HEK293 (cell line): Measurements from ENCODE around the gene PDP2.

Source experiments
- CTCF ChIA-PET: fragments of 350-600 bp; formaldehyde crosslinking; extraction: SDS; loops from one replicate; lab custom pipeline; 2021; ENCODE audit warnings: antibody characterized with exemption; lab: Yijun Ruan, JAX
- POLR2A ChIA-PET: fragments of 300-600 bp; formaldehyde crosslinking; extraction: SDS; loops from one replicate; lab custom pipeline; 2020; ENCODE audit warnings: antibody characterized with exemption, inconsistent platforms; lab: Yijun Ruan, JAX
- H3K27ac ChIP-seq: fragments of 200-500 bp; sonication (Bioruptor generic); 2 replicates; pipeline ENCODE4 v1.5.1; 2014; ENCODE audit warnings: low read depth, low read length, control low read depth, inconsistent platforms; ENCODE audit errors: extremely low read depth
- H3K36me3 ChIP-seq, 2 experiments: fragments of 200-500 bp in 1 of 2; sonication (Bioruptor generic) in 1 of 2; 1 replicate in 1 of 2; 2 replicates in 1 of 2; pipeline ENCODE4 v1.5.1; 2014 to 2017; ENCODE audit warnings: inconsistent platforms in 2 of 2, low read length in 2 of 2; ENCODE audit not compliant: control insufficient read depth in 2 of 2, insufficient read depth in 1 of 2
- H3K4me1 ChIP-seq: fragments of 200-500 bp; sonication (Bioruptor generic); 2 replicates; pipeline ENCODE4 v1.5.1; 2014; ENCODE audit warnings: mild to moderate bottlenecking, low read length, inconsistent platforms; ENCODE audit not compliant: control insufficient read depth, insufficient read depth
- H3K4me3 ChIP-seq: 2 replicates; pipeline ENCODE4 v1.5.1; 2011; ENCODE audit warnings: low read depth, mild to moderate bottlenecking, control low read depth, low read length, moderate library complexity
- H3K9me3 ChIP-seq: fragments of 200-500 bp; sonication (Bioruptor generic); 2 replicates; pipeline ENCODE4 v1.5.1; 2014; ENCODE audit warnings: low read depth, low read length, inconsistent platforms; ENCODE audit not compliant: control insufficient read depth, insufficient read depth
- OSR2 ChIP-seq: fragments of 450-650 bp; formaldehyde crosslinking; IDR thresholded peaks from 2 replicates; pipeline ENCODE4 v1.5.1; 2016; ENCODE audit warnings: missing biosample characterization, missing genetic modification characterization
- PRDM10 ChIP-seq: fragments of 450-650 bp; formaldehyde crosslinking; IDR thresholded peaks from 2 replicates; pipeline ENCODE4 v1.5.1; 2016; ENCODE audit warnings: missing biosample characterization, missing genetic modification characterization
- SALL2 ChIP-seq: fragments of 450-650 bp; formaldehyde crosslinking; IDR thresholded peaks from 2 replicates; pipeline ENCODE4 v1.5.0; 2017; ENCODE audit warnings: missing biosample characterization, mild to moderate bottlenecking, missing genetic modification characterization, borderline replicate concordance
- TCF7L2 ChIP-seq: IDR thresholded peaks from 2 replicates; pipeline ENCODE4 v1.6.1; 2011; ENCODE audit warnings: low read depth, mild to moderate bottlenecking, inconsistent platforms, low read length, moderate library complexity, borderline replicate concordance
- ZBTB8A ChIP-seq: fragments of 450-650 bp; formaldehyde crosslinking; IDR thresholded peaks from 2 replicates; pipeline ENCODE4 v1.5.1; 2016; ENCODE audit warnings: missing biosample characterization, missing genetic modification characterization
- ZFHX2 ChIP-seq: fragments of 450-650 bp; formaldehyde crosslinking; conservative IDR thresholded peaks from 2 replicates; pipeline ENCODE4 v1.5.1; 2016; ENCODE audit warnings: missing biosample characterization, missing genetic modification characterization
- ZIC2 ChIP-seq: fragments of 450-650 bp; formaldehyde crosslinking; IDR thresholded peaks from 2 replicates; pipeline ENCODE4 v1.5.1; 2016; ENCODE audit warnings: missing biosample characterization, missing genetic modification characterization
- ZNF121 ChIP-seq: fragments of 450-650 bp; formaldehyde crosslinking; IDR thresholded peaks from 2 replicates; pipeline ENCODE4 v1.5.1; 2016; ENCODE audit warnings: missing biosample characterization, missing genetic modification characterization
- ZNF148 ChIP-seq: fragments of 450-650 bp; formaldehyde crosslinking; IDR thresholded peaks from 2 replicates; pipeline ENCODE4 v1.5.0; 2017; ENCODE audit warnings: missing biosample characterization, missing genetic modification characterization, borderline replicate concordance
- ZNF155 ChIP-seq: fragments of 450-650 bp; formaldehyde crosslinking; IDR thresholded peaks from 2 replicates; pipeline ENCODE4 v1.5.1; 2016; ENCODE audit warnings: missing biosample characterization, missing genetic modification characterization
- ZNF157 ChIP-seq: fragments of 450-650 bp; formaldehyde crosslinking; IDR thresholded peaks from 2 replicates; pipeline ENCODE4 v1.5.1; 2016; ENCODE audit warnings: missing biosample characterization, missing genetic modification characterization
- ZNF221 ChIP-seq: fragments of 450-650 bp; formaldehyde crosslinking; IDR thresholded peaks from 2 replicates; pipeline ENCODE4 v1.5.1; 2017; ENCODE audit warnings: missing biosample characterization, missing genetic modification characterization, borderline replicate concordance
- ZNF223 ChIP-seq: fragments of 450-650 bp; formaldehyde crosslinking; IDR thresholded peaks from 2 replicates; pipeline ENCODE4 v1.5.1; 2016; ENCODE audit warnings: missing biosample characterization, missing genetic modification characterization
- ZNF239 ChIP-seq: fragments of 450-650 bp; formaldehyde crosslinking; IDR thresholded peaks from 2 replicates; pipeline ENCODE4 v1.5.1; 2016; ENCODE audit warnings: missing biosample characterization, missing genetic modification characterization
- ZNF266 ChIP-seq: fragments of 450-650 bp; formaldehyde crosslinking; IDR thresholded peaks from 2 replicates; pipeline ENCODE4 v1.5.1; 2016; ENCODE audit warnings: missing biosample characterization, missing genetic modification characterization, low read depth
- ZNF311 ChIP-seq: fragments of 450-650 bp; formaldehyde crosslinking; IDR thresholded peaks from 2 replicates; pipeline ENCODE4 v1.5.1; 2017; ENCODE audit warnings: missing biosample characterization, missing genetic modification characterization, borderline replicate concordance
- ZNF350 ChIP-seq: fragments of 450-650 bp; formaldehyde crosslinking; IDR thresholded peaks from 2 replicates; pipeline ENCODE4 v1.5.0; 2017; ENCODE audit warnings: missing biosample characterization, mild to moderate bottlenecking, missing genetic modification characterization
- ZNF404 ChIP-seq: fragments of 450-650 bp; formaldehyde crosslinking; IDR thresholded peaks from 2 replicates; pipeline ENCODE4 v1.5.1; 2017; ENCODE audit warnings: missing biosample characterization, missing genetic modification characterization
- ZNF530 ChIP-seq: fragments of 450-650 bp; formaldehyde crosslinking; IDR thresholded peaks from 2 replicates; pipeline ENCODE4 v1.5.1; 2016; ENCODE audit warnings: low read depth, missing biosample characterization, missing genetic modification characterization
- ZNF555 ChIP-seq: fragments of 450-650 bp; formaldehyde crosslinking; conservative IDR thresholded peaks from 2 replicates; pipeline ENCODE4 v1.5.1; 2017; ENCODE audit warnings: missing biosample characterization, mild to moderate bottlenecking, missing genetic modification characterization, inconsistent platforms
- ZNF624 ChIP-seq: fragments of 450-650 bp; formaldehyde crosslinking; IDR thresholded peaks from 2 replicates; pipeline ENCODE4 v1.5.1; 2017; ENCODE audit warnings: missing biosample characterization, missing genetic modification characterization
- ZNF664 ChIP-seq: fragments of 450-650 bp; formaldehyde crosslinking; IDR thresholded peaks from 2 replicates; pipeline ENCODE4 v1.5.1; 2016; ENCODE audit warnings: missing biosample characterization, missing genetic modification characterization
- ZNF701 ChIP-seq: fragments of 450-650 bp; formaldehyde crosslinking; IDR thresholded peaks from 2 replicates; pipeline ENCODE4 v1.5.1; 2016; ENCODE audit warnings: missing biosample characterization, missing genetic modification characterization
- ZNF791 ChIP-seq: fragments of 450-650 bp; formaldehyde crosslinking; IDR thresholded peaks from 2 replicates; pipeline ENCODE4 v1.5.1; 2016; ENCODE audit warnings: missing biosample characterization, missing genetic modification characterization
- TF ChIP-seq, protein P1 (sequence below): fragments of 450-650 bp; formaldehyde crosslinking; IDR thresholded peaks from 2 replicates; pipeline ENCODE4; 2016; ENCODE audit warnings: missing biosample characterization, missing genetic modification characterization

PDP2 gene

GRCh38 chr16:66923247-66923731, 43.0 kb downstream of the PDP2 start:
- Histone ChIP-seq H3K27ac (no peak overlapping the region), H3K9me3 (no peaks in the 10 kb centered on the region), H3K36me3 (no peaks in the 10 kb centered on the region), H3K4me1 (no peaks in the 10 kb centered on the region; the same call in 1 of the 2 replicates), H3K4me3 (no peak overlapping the region)
- TF ChIP-seq SALL2 (tag by site-specific recombination): no peak
- TF ChIP-seq ZNF530 (tag by site-specific recombination): no peak
- peak; percentile 45 for TF ChIP-seq ZFHX2 (tag by site-specific recombination)
- no peak for TF ChIP-seq ZNF311
- peak; percentile 92 for TF ChIP-seq PRDM10 (tag by site-specific recombination)
- TF ChIP-seq ZBTB8A (tag by site-specific recombination): peak; percentile 10; the same call in 1 of the 2 replicates
- TF ChIP-seq ZIC2 (tag by site-specific recombination): 0 out of 2 replicates have a peak, but pooled peaks have one; percentile 8
- no peak for TF ChIP-seq ZNF624 (tag by site-specific recombination)
- TF ChIP-seq ZNF221 (tag by site-specific recombination): no peak
- no peak for TF ChIP-seq ZNF266 (tag by site-specific recombination)
- TF ChIP-seq ZNF701: no peak
- ChIA-PET CTCF (interaction anchor here (15.1 kb wide), 1 partner anchor 24 kb away, joined by 268 read pairs; no protein-coding TSS in a partner anchor), POLR2A (interaction anchor here (1.2 kb wide), 1 partner anchor 10 kb away, joined by 3 read pairs; no protein-coding TSS in a partner anchor)

DNA sequence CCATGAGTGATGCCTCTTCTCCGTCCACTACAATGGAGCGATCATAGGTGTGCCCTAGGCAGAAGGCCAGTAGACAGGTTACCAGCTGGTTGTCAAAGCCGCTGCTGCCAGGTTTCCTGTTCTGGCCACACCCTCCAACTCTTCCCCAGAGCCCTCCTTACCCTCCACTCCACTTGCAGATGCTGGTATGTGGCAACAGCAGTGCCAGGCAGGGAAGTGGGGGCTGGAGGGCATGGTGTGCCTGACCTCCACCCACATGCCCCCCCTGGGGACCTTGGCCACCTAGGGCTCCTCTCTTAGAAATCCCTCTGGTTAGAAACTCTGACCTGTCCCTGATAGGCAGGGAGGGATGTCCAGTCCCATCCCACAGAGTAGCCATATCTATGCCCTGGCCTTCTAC, 43.6 kb downstream of the PDP2 start:
- CTCF ChIA-PET: interaction anchor here (15.1 kb wide), 1 partner anchor 25 kb away, joined by 268 read pairs; no protein-coding TSS in a partner anchor

More for the DNA sequence above, 43.6 kb downstream of the PDP2 start:
- H3K9me3 ChIP-seq: no peaks in the 10 kb centered on the region
- POLR2A ChIA-PET: no interaction called here
- H3K27ac ChIP-seq: no peak overlapping the region
- H3K4me1 ChIP-seq: no peaks in the 10 kb centered on the region; the same call in 1 of the 2 replicates
- no peak overlapping the region for H3K4me3 ChIP-seq
- TF ChIP-seq OSR2 (tag by site-specific recombination) (no peak), ZNF404 (tag by site-specific recombination) (no peak), ZBTB8A (tag by site-specific recombination) (no peak), ZNF350 (tag by site-specific recombination) (no peak), ZNF239 (tag by site-specific recombination) (no peak), ZNF155 (tag by site-specific recombination) (no peak), ZNF791 (tag by site-specific recombination) (no peak), ZNF664 (no peak), ZNF223 (tag by site-specific recombination) (no peak), ZNF148 (no peak), TCF7L2 (no peak), ZNF311 (no peak), ZNF555 (tag by site-specific recombination) (no peak), ZNF221 (tag by site-specific recombination) (no peak), ZNF121 (tag by site-specific recombination) (no peak), ZNF157 (tag by site-specific recombination) (no peak)
- TF ChIP-seq, protein P1, sequence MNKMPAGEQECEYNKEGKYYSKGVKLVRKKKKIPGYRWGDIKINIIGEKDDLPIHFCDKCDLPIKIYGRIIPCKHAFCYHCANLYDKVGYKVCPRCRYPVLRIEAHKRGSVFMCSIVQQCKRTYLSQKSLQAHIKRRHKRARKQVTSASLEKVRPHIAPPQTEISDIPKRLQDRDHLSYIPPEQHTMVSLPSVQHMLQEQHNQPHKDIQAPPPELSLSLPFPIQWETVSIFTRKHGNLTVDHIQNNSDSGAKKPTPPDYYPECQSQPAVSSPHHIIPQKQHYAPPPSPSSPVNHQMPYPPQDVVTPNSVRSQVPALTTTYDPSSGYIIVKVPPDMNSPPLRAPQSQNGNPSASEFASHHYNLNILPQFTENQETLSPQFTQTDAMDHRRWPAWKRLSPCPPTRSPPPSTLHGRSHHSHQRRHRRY: no peak
- no peaks in the 10 kb centered on the region for H3K36me3 ChIP-seq
